Coronary artery (tissue), 2 donors: ENCODE data around the gene MED9.

ENCODE experiments used
- DNase-seq: peaks from one replicate; pipeline ENCODE4 v3.0.0-alpha.2; 2017; ENCODE audit warnings: low spot score
- H3K27ac ChIP-seq, 2 donors: fragments of 200-600 bp; sonication (generic); one replicate each; pipeline ENCODE4 v1.5.1; 2016 to 2019
- H3K4me3 ChIP-seq: fragments of 200-600 bp; sonication (generic); 2 replicates; pipeline ENCODE4 v1.5.1; 2016; ENCODE audit warnings: mild to moderate bottlenecking, moderate library complexity
- TF ChIP-seq, protein P1 (sequence below): fragments of 200-600 bp; sonication (generic); IDR thresholded peaks from one replicate; pipeline ENCODE4 v1.5.1; 2019; ENCODE audit warnings: antibody characterized with exemption

The MED9 gene

DNA sequence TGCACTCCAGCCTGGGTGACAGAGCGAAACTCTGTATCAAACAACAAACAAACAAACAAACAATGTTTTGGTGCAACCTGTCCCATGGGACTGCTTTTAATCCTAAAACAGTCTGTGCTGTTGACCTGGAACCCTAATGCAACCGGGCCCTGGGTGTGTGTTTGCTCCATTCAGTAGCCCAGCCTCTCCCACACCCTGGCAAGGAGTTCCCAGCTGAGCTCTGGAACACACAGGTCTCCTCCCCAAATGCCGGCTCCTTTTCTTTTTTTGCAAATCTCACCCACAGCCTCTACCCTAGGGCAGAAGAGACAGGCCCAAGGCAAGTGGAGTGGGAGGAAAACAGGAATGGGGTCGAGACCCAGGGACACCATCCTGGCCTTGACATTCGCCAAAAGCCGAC, 49.2 kb downstream of the MED9 start:
- Histone ChIP-seq H3K27ac (no peak overlapping the region), H3K4me3 (no peak overlapping the region)
- no peak for DNase-seq
- TF ChIP-seq, protein P1, sequence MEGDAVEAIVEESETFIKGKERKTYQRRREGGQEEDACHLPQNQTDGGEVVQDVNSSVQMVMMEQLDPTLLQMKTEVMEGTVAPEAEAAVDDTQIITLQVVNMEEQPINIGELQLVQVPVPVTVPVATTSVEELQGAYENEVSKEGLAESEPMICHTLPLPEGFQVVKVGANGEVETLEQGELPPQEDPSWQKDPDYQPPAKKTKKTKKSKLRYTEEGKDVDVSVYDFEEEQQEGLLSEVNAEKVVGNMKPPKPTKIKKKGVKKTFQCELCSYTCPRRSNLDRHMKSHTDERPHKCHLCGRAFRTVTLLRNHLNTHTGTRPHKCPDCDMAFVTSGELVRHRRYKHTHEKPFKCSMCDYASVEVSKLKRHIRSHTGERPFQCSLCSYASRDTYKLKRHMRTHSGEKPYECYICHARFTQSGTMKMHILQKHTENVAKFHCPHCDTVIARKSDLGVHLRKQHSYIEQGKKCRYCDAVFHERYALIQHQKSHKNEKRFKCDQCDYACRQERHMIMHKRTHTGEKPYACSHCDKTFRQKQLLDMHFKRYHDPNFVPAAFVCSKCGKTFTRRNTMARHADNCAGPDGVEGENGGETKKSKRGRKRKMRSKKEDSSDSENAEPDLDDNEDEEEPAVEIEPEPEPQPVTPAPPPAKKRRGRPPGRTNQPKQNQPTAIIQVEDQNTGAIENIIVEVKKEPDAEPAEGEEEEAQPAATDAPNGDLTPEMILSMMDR: no peak

DNA sequence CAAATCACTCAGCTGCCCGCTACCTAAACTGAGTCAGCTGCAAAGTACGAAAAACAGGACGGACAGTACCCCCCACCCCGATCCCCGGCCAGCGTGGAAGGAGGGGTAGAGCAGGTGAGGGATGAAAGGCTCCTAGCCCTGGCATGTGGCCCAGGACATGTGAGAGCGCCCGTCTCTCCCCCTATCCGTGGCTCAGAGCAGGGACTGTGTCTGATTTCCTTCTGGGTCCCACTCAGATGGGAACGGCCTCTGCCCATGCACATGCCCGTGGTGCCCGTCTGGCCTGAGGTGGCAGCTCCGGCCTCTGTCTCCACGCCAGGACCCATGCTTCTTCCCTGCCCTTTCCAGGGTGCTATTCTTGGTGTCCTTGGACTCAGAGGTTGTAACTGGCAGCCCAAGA, 49.6 kb downstream of the MED9 start:
- H3K27ac ChIP-seq: no peak overlapping the region
- no peak for DNase-seq
- TF ChIP-seq, protein P1: no peak

DNA sequence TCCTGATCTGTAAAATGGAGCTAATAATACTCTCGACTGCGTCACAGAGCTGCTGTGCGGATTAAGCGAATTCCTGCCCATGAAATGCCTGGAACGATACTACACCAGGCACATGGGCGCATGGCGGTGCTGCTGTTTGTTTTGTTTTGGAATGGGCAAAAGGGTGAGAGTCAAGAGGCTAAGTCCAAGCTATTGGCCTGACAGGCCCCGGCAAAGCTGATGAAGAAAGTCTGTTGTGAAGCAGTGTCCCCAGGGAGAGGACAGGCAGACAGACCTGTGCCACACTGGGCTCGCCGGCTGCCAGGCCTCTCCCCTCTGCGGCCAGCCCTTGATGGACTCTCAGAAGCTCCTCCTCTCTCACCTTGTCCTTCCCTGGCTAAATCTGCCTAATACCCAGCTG, 50.7 kb downstream of the MED9 start:
- no peak for DNase-seq
- TF ChIP-seq, protein P1: no peak
- H3K27ac ChIP-seq: no peak overlapping the region

More for the DNA sequence above, 49.6 kb downstream of the MED9 start:
- H3K4me3 ChIP-seq: no peak overlapping the region

DNA sequence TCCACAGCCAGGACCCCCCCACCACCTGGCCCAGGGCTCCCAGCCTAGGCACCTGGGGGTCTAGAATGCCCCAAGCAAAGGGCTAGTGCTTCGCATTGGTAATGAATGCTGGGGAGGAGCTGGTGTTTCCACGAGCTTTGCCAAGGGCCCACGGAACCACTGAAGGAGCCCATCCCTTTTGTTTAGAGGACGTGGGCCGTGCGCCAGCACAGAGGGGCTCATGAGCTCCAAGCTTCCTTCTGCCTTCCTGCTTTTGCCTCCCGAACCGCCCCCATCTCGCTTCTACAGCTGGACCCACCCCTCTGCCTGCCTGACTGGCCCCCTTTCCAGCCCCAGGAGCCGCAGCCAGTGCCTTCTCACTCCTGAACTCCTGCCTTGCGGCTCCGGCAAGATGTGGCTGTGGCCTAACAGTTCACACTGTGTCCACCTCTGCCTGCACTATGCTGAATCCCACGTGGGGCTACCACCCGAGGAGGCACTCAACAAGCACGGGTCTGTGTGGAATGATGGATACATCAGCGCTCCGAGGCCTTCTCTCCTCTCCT, 51.2 kb downstream of the MED9 start:
- TF ChIP-seq, protein P1: no peak
- DNase-seq: no peak
- H3K4me3 ChIP-seq: no peak overlapping the region
- no peak overlapping the region for H3K27ac ChIP-seq

More for the DNA sequence above, 50.7 kb downstream of the MED9 start:
- no peak overlapping the region for H3K4me3 ChIP-seq

DNA sequence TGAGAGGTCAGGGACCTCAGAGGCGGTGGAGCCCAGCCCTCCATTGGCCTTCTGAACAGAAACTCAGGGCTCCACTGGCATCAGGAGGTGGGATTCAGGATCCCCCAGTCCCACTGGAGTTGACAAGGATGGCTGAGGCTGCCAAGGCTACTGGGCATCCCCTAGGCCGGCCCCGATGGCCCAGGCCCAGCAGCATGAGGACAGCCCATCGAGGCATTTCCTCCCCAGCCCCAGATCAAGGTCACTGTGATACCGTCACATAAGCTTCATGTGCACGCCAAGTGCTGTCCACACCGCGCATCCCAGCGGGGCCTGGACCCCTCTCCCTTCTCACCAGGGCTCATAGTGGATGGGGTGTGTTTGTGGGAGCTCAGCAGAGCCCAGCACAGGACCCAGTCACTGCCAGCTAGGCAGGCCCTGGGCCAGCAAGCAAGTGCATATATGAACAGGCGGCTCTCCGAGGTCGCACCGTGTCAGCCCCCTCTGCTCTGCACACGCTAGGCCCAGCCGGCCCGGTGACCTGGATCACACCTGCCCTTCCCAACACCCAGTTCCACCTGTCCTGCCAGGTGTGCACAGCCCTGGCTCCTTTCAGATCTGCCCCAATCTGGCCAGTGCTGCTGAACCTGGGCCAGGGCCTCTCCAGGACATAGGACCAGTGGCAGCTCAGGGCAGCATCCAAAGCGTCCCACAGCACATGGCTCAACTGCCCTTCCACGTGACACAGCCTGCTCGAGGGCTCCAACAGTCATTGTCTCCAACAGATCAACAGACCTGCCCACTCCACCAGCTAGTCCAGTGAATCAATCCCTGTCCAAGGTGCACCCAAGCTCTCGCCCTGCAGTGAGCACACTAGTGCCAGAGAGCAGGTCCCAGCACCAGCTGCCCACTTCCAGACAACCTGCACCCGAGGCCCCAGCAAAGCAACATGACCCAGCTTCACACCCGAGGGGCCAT, 52.2 kb downstream of the MED9 start:
- no peak for DNase-seq
- H3K27ac ChIP-seq: no peak overlapping the region
- TF ChIP-seq, protein P1: no peak
- H3K4me3 ChIP-seq: no peak overlapping the region

DNA sequence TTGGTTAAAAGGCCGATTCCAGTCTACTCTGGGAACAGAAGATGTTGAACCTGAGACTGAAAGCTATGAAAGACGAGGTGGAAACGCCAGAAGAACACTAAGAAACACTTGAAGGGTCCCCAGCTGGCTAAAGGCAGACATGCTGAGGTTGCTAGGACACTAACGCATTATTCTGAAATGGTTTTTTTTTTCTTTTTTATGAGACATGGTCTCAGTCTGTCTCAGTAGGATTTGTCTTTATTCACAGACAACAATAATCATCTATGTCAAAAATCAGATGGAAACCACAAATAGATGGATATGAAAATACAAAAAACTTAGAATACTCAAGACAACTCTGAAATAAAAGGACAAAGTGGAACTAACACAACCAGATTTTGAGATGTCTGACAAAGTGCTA, 54.4 kb downstream of the MED9 start:
- Histone ChIP-seq H3K4me3 (no peak overlapping the region), H3K27ac (no peak overlapping the region)
- DNase-seq: no peak
- TF ChIP-seq, protein P1: no peak

DNA sequence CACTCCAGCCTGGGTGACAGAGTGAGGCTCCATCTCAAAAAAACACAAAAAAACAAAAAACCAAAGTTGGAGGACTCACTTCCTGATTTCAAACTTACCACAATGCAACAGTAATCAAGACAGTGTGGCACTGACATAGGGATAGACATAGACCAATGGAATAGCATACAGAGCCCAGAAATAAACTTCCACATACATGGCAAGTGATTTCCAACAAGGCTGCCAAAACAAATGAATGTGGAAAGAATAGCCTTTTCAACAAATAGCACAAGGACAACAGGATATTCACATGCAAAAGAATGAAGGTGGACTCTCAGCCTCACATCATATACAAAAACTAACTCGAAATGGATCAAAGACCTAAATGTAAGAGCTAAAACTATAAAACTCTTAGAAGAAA, 56.2 kb downstream of the MED9 start:
- no peak overlapping the region for H3K4me3 ChIP-seq
- no peak overlapping the region for H3K27ac ChIP-seq
- TF ChIP-seq, protein P1: no peak
- no peak for DNase-seq
